AG04450 (cell line): ENCODE results near the gene UMPS. TPM values are rescaled to one million over a fixed set of nuclear protein-coding genes. Genes with fewer than 3 reads are reported as not detected.
A peak's percentile ranks its signal among the peaks of the same experiment; 100 is the strongest.

ENCODE experiments used
- CTCF ChIA-PET: fragments of 300-600, 350-600 bp; formaldehyde crosslinking; extraction: SDS; loops from one replicate; lab custom pipeline; 2022; ENCODE audit warnings: antibody characterized with exemption, inconsistent platforms; lab: Charles Lee
- POLR2A ChIA-PET: fragments of 350-600 bp; formaldehyde crosslinking; extraction: SDS; loops from one replicate; lab custom pipeline; 2021; ENCODE audit warnings: antibody characterized with exemption, inconsistent platforms; lab: Yijun Ruan, JAX
- DNase-seq: peaks from one replicate; pipeline ENCODE4 v3.0.0-alpha.2; 2011; ENCODE audit warnings: low read depth, low spot score
- H3K27ac ChIP-seq: one replicate; pipeline ENCODE4 v1.5.1; 2012; ENCODE audit warnings: low read depth, low read length, control low read depth
- H3K27me3 ChIP-seq: one replicate; pipeline ENCODE4 v1.6.0; 2012; ENCODE audit warnings: low read length; ENCODE audit not compliant: control insufficient read depth, insufficient read depth
- H3K4me3 ChIP-seq: 2 replicates; pipeline ENCODE4 v1.5.1; 2011; ENCODE audit warnings: mild to moderate bottlenecking, low read depth, low read length, control low read depth
- H3K9me3 ChIP-seq: 2 replicates; pipeline ENCODE4 v1.5.1; 2012; ENCODE audit warnings: low read length; ENCODE audit not compliant: control insufficient read depth, insufficient read depth
- CTCF ChIP-seq: IDR thresholded peaks from 2 replicates; pipeline ENCODE4 v1.5.1; 2011; ENCODE audit warnings: low read depth, low read length, control low read depth, inconsistent platforms
- polyA plus RNA-seq: library from polyadenylated mRNA; depleted of rRNA; stranded (reverse); fragments of >200 nt; gene quantifications from 2 replicates; pipeline ENCODE4 v1.2.3, GENCODE V29; 2011

Gene UMPS
- polyA plus RNA-seq, 1 experiment = 27.9 TPM

DNA sequence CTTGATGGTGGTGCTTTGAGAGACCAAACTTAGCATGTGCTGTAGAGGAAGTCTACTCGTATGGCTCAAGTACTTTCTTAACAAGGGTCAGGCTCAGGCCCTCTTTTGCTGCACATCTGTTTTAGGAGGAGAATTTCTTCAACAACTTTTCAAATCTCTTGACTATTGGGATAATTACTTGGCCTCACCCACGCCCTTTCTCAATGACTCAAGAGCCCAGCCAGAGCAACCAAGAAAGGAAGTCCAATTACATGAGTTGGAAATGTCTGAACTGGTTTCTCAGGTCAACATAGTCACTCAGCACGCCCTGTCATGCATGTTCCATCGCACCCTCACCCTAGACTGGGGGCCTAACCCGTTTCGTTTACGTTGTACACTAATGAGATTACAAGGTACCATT lies 44.8 kb upstream of the UMPS start:
- CTCF ChIA-PET = interaction anchor here (0.6 to 6.1 kb wide), 5 partner anchors 32 to 799 kb away, joined by 3 to 268 read pairs (median 5); no protein-coding TSS in a partner anchor
- POLR2A ChIA-PET = no interaction called here
- no peak for DNase-seq
- Histone ChIP-seq H3K9me3 (no peaks in the 10 kb centered on the region), H3K27me3 (peaks cover 10% of the 10 kb centered on the region), H3K4me3 (no peak overlapping the region), H3K27ac (no peak overlapping the region)
- TF ChIP-seq CTCF = no peak

DNA sequence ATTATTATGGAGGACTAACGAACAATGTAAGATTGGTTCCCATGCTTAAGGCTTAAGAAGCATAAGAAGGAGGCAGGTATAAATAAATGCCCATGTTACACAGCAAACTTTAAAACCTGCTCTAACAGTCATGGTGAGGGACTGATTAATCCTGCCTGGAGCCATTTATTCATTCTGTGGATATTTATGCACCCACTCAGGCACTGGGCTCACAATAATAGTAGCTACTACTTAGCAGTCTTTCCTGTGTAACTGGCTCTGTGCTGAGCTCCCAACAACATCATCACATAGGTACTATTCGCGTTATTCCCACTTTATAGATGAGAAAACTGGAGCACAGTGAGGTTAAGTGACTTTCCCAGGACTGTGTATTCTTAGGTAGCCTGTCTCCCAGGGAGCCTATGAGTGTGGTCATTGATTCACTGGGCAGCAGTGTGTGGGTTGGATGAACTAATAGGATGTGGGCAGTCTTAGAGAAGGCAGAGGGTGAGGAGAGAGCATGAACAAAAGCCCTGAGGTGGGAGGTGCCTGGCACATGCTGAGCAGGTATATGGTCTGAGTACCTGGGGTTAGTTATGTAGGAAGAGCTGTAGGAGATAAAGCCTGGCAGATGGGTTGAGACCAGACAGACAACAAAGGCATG lies 44.1 kb upstream of the UMPS start:
- H3K4me3 ChIP-seq = no peak overlapping the region
- H3K27ac ChIP-seq = no peak overlapping the region
- H3K27me3 ChIP-seq = peaks cover 10% of the 10 kb centered on the region
- ChIA-PET POLR2A (no interaction called here), CTCF (interaction anchor here (0.6 to 6.1 kb wide), 3 partner anchors 32 to 123 kb away, joined by 3 to 268 read pairs (median 5); no protein-coding TSS in a partner anchor)
- TF ChIP-seq CTCF = no peak
- H3K9me3 ChIP-seq = no peaks in the 10 kb centered on the region
- no peak for DNase-seq

GRCh38 chr3:124688581-124689454 lies 41.4 kb upstream of the UMPS start:
- H3K27ac ChIP-seq = no peak overlapping the region
- TF ChIP-seq CTCF = peak; percentile 90
- no peak overlapping the region for H3K4me3 ChIP-seq
- H3K9me3 ChIP-seq = no peaks in the 10 kb centered on the region
- peaks cover 7% of the 10 kb centered on the region for H3K27me3 ChIP-seq
- ChIA-PET CTCF (interaction anchor here (0.7 to 6.1 kb wide), 44 partner anchors 8 to 891 kb away, joined by 3 to 268 read pairs (median 4); no protein-coding TSS in a partner anchor), POLR2A (no interaction called here)
- DNase-seq = peak; percentile 51

- H3K4me3 ChIP-seq = no peak overlapping the region
- no peak overlapping the region for H3K27ac ChIP-seq
- H3K27me3 ChIP-seq = peaks cover 7% of the 10 kb centered on the region
- ChIA-PET POLR2A (no interaction called here), CTCF (interaction anchor here (1.2 to 6.1 kb wide), 2 partner anchors 129 to 210 kb away, joined by 4 to 268 read pairs; no protein-coding TSS in a partner anchor)
- no peaks in the 10 kb centered on the region for H3K9me3 ChIP-seq
- DNase-seq = no peak
- TF ChIP-seq CTCF = no peak
These were observed 38.7 kb upstream of the UMPS start for GRCh38 chr3:124691599-124691998.

GRCh38 chr3:124694486-124694885 lies 35.8 kb upstream of the UMPS start:
- Histone ChIP-seq H3K4me3 (no peak overlapping the region), H3K27me3 (peaks cover 5% of the 10 kb centered on the region), H3K9me3 (no peaks in the 10 kb centered on the region), H3K27ac (no peak overlapping the region)
- POLR2A ChIA-PET = no interaction called here
- no peak for TF ChIP-seq CTCF
- CTCF ChIA-PET = interaction anchor here (0.7 kb wide), 1 partner anchor 129 kb away, joined by 3 read pairs; no protein-coding TSS in a partner anchor
- no peak for DNase-seq
